Dedifferentiated amniotic fluid mesenchymal stem cell (primary cell): ENCODE data around the gene ZNF277.
"Not testable (repeated sequence)": the region's sequence is repeated elsewhere in the genome, so short reads cannot be mapped to it uniquely, and the experiment has no call there.

Experiments used
- DNase-seq: peaks from one replicate; pipeline ENCODE4 v3.0.0-alpha.2; 2016; ENCODE audit errors: extremely low spot score

The ZNF277 gene

GRCh38 chr7:112211348-112211907 is 4.9 kb downstream of the ZNF277 start:
- no peak for DNase-seq

GRCh38 chr7:112212571-112212970 is 6.1 kb downstream of the ZNF277 start:
- no peak for DNase-seq

GRCh38 chr7:112213735-112214134 is 7.2 kb downstream of the ZNF277 start:
- DNase-seq, result no peak

- no peak for DNase-seq
These were observed 7.8 kb downstream of the ZNF277 start for GRCh38 chr7:112214268-112214667.

- DNase-seq, result no peak
These were observed 8.4 kb downstream of the ZNF277 start for GRCh38 chr7:112214883-112215282.

GRCh38 chr7:112215787-112216186 is 9.3 kb downstream of the ZNF277 start:
- DNase-seq, result no peak

- DNase-seq, result no peak
These were observed 14.5 kb downstream of the ZNF277 start for GRCh38 chr7:112220877-112221434.

GRCh38 chr7:112223310-112223709 is 16.8 kb downstream of the ZNF277 start:
- DNase-seq, result no peak

- no peak for DNase-seq
These were observed 17.7 kb downstream of the ZNF277 start for GRCh38 chr7:112224186-112224585.

- no peak for DNase-seq
These were observed 18.5 kb downstream of the ZNF277 start for GRCh38 chr7:112225006-112225405.

- no peak for DNase-seq
These were observed 20.3 kb downstream of the ZNF277 start for GRCh38 chr7:112226701-112227276.

- DNase-seq, result no peak
These were observed 22.1 kb downstream of the ZNF277 start for GRCh38 chr7:112228632-112229031.

- DNase-seq, result no peak
These were observed 25.9 kb downstream of the ZNF277 start for GRCh38 chr7:112232212-112232978.

- DNase-seq, result no peak
These were observed 26.7 kb downstream of the ZNF277 start for GRCh38 chr7:112233048-112233697.

GRCh38 chr7:112234147-112234546 is 27.7 kb downstream of the ZNF277 start:
- DNase-seq, result no peak

- DNase-seq, result no peak
These were observed 30.1 kb downstream of the ZNF277 start for GRCh38 chr7:112236597-112236996.

GRCh38 chr7:112238330-112238729 is 31.8 kb downstream of the ZNF277 start:
- no peak for DNase-seq

- no peak for DNase-seq
These were observed 32.5 kb downstream of the ZNF277 start for GRCh38 chr7:112238852-112239610.

GRCh38 chr7:112248598-112248997 is 42.1 kb downstream of the ZNF277 start:
- DNase-seq, result no peak

GRCh38 chr7:112249967-112250366 is 43.5 kb downstream of the ZNF277 start:
- DNase-seq, result not testable (repeated sequence)

GRCh38 chr7:112252141-112252540 is 45.6 kb downstream of the ZNF277 start:
- no peak for DNase-seq

GRCh38 chr7:112252691-112253090 is 46.2 kb downstream of the ZNF277 start:
- DNase-seq, result no peak
